ENCODE measurements around the gene CCDC9B.

The CCDC9B gene

DNA sequence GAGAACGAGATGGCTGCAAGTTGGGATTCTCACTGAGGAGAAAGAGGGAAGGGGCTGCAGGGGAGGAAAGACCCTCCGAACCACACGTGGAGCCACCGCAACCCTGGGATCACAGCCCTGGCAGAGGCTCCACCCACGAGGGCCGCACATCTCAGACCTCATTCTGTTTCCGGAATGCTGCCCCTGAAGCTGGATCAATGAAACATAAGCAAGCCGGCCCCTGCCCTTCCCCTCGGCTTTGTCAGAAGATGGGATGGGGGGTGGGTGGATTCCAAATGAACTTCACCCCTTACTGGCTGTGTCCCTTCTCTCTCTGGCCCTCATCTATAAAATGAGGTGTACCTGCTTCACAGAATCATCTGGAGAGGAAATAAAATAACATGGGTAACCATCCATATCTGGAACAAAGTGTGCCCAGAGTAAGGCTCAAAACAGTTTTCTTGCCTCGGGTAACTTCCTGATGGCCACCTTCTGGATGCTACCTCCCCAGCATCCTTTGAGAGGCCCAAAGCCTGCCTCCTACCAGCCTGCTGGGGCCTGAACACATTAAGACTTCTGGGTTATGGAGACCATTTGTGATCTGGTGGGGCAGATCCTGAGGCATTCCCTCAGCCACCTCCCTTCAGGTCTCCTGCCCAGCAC lies 4.6 kb upstream of the CCDC9B start:
- no peak for DNase-seq (ENCODE audit: low spot score)

DNA sequence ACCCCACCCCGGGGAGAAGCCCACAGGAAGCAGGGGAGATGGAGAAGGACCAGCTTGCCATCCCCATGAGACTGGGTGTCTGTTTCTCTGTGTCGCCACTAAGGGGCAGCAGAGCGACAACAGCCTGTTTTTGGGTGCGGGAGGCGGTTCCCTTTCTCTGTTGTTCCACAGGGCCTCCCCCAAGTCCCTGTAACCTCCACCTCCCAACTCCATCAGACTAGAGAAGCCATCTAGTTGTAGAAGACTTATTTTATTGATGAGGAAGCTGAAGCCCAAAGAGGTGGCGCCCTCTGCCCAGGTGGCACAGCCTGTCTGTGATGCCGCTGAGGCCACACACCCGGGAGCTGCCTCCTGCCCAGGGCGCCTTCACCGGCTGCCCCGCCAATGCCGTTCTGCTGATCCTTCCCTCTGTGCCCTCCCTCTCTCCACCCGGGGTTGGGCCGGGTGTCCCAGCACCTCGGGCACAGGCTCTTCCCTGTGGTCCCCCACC lies 3.9 kb upstream of the CCDC9B start:
- DNase-seq (ENCODE audit: low spot score): peak; percentile 73

DNA sequence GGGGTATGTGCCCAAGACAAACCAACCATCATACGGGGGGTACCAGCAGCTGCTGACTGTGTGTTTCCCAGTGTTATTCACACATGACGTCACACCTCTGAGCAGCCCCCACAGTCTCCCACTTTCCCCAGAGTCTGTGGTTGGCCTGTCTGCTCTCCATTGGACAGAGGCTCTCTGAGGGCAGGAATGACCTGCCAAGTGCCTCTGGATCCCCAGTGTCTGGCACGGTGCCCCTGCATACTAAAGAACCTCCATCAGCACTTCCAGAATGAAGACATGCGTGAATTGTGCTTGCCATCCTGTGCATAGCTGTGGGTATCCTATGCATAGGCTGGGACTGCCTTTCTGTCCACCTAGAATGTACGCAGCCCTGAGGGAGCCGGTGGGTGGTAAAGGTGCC lies 3.5 kb upstream of the CCDC9B start:
- no peak for DNase-seq (ENCODE audit: low spot score)

DNA sequence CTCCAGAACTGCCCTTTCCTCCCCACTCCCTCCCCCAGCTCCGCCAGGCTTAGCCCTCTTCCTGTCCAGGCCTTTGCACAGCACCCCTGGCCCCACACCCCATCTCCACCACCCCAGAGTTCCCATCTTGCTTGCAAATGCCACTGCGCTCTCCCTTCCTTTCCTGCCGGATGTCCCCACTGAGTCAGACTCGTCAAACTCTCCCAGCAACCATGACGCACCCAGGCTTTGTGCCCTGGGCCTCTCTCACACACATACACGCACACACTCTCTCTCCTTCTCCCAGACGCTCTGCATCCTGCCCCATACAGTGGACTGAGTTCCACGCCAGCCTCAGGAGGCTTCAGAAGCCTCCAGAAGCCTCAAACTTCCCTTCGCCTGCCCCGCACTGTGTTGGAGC lies 2.8 kb upstream of the CCDC9B start:
- DNase-seq (ENCODE audit: low spot score): no peak

DNA sequence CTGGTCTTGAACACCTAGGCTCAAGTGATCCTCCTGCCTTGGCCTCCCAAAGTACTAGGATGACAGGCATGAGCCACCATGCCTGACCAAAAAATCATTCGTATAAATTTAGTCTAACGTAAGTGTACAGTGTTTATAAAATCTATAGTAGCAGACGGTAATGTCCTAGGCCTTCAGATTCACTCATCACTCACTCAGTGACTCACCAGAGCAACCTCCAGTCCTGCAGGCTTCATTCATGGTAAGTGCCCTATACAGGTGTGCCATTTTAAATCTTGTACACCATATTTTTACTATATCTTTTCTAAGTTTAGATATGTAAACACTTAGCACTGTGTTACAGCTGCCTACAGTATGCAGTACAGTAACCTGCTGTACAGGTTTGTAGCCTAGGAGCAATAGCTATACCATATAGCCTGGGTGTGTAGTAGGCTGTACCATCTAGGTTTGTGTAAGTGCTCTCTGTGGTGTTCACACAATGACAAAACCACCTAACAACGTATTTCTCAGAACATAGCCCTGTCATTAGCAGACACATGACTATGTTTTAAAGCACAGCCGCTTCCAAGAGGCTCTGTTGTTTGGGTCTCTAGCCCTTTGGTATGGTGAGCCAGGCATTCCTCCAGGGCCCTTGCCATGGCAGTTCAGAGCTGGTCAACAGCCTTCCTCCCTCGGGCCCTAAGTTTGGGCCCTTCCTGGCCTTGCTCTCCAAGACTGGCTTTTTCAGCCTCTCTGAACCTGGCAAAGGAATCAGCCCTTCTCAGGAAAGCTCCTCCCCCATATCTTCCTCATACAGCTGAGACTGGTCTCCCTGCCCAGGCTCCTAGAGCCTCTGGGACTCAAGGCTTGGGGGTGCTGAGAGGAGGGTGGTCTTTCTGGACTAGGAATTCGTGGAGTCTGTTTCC lies 1.9 kb upstream of the CCDC9B start:
- DNase-seq (ENCODE audit: low spot score): no peak

DNA sequence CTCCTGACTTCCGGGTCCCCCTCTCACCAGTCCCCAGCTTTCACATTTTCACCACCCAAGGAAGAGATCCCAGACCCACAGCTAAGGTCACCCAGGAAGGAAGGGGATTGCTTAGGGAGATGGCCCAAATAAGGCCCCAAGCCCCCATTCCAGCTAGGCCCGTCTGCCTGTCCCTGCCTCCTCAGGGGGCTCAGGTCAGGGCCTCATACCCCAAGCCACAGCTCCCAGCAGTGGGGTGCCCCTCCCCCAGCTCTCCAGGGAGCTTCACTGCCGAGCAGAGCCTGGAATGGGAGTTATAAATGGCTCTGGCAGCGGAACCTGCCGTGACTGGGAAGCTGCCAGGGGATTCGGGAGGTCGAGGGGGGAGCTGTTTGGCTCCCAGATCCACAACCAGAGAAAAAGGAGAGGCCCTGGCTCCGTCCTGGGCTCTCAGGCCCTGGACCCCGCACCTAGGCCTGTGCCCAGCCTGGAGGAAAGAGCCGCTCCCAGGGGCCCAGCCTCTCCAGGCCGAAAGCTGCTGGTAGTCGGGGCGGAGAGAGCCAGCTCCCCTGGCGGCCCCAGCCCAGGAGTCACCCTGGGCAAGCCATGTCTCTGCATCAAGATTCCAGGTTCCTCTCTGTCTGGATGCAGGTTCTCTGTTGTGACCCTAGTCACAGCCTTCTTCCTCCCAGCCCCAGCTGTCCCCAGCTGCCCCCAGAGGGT lies 550 bp downstream of the CCDC9B start:
- DNase-seq (ENCODE audit: low spot score): no peak

DNA sequence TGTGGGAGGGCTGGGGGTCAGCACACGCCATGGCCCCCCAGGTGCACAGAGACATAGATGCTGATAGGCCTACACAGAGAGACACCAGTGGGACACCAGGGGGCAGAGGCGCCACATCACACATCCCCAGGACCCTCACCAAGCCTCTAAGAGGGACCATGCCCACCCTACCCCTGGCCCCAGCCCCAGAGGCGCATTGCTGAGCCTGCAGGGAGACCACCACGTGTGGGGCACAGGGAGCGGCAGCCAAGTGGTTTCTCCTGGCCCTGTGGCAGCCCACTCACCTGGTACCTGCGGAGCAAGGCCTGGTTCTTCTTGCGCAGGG lies 1.2 kb downstream of the CCDC9B start:
- DNase-seq (ENCODE audit: low spot score): no peak

DNA sequence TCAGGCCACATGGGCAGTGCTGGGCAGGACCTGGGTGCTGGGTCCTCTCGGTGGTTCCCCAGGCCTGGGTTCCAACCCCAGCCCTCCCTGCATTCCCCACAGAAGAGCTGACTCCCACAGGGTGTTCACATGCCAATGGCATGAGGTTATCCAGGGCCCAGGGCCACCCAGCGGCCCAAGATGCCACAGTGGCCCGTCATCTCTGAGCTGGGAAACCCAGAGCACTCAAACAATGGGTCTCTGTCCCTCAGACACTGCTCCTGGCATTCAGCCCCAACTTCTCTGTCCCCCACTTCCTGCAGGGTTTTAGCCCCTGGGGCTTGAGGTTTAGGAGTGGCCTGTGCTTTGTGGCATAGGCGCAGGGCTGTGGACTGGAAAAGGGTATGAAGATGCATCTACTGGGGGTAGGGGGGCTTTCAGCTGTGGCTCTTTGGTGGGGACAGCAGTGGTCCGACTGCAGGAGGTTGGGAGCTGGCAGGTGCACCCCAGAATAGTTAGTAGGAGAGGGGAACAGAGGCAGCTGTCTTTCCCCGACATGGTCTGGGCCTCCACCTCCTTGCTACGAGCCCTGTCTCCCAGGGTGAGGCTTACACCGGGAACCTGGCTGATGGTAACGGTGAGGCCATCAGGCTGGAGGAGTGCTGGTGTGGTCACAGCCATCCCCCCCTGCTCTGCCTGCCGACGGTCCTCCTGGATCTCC lies 1.7 kb downstream of the CCDC9B start:
- no peak for DNase-seq (ENCODE audit: low spot score)

DNA sequence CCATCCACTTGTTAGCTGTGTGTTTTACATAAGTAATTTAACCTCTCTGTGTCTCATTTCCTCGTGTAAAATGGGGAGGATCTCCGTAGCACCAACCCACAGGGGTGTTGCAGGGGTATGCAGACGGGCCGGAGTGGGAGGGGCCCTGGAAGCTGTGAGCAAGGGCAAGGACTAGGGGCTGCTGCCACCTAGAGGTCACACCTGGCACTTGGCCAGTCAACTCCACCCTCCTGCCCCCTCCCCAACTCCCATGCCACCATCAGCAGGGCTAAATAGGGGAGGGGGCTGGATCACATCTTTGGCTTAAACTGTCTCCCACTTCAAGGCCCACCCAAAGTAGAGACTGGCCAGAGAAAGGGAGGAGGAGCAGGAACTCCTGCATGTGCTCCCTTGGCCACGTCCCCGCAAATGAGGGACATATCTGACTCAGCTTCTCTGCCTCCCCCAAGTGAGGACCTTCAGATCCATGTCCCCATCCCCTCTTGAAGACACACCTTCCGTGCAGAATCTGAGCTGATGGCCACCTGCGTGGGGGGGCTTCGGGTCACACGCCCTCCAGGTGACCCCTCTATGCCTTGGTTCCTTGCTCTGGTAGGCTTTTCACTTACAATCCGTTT lies 2.6 kb downstream of the CCDC9B start:
- DNase-seq (ENCODE audit: low spot score): peak; percentile 67

DNA sequence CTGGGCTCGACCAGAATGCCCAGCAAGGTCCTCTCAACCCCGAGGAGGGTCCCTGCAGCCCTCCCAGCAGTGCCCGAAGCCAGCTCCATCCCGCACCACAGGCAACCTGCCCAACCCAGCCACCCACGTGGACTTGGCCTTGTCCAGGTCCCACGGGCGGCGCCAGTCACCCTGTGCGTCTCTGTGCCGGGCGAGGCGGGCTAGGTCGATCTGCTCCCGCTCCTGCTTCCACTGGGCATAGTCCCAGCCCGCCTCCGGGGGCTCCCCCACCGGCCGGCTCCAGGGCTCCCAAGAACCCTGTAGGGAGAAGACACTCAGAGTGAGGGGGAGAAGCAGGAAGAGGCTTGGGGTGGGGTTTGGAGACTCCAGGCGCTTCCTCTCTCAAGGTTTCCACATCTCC lies 3.1 kb downstream of the CCDC9B start:
- no peak for DNase-seq (ENCODE audit: low spot score)

DNA sequence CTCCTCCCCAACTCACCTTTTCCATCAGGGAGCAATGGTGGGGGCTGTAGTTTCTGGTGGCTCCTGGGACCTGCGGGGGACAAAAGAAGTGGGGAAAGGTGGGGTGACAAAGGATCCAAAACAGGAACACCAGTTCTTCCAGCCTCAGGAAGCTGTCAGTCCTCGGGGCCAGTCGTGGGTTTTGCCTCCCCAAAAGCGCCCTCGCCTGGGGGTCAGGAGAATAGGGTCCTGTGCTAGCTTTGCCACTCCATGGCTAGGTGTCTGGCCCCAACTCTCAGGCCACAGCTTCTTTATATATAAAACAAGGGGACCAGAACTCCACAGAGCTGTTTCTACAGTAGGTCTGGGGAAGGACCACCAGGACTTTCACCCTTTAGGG lies 4.0 kb downstream of the CCDC9B start:
- peak; percentile 12 for DNase-seq (ENCODE audit: low spot score)

DNA sequence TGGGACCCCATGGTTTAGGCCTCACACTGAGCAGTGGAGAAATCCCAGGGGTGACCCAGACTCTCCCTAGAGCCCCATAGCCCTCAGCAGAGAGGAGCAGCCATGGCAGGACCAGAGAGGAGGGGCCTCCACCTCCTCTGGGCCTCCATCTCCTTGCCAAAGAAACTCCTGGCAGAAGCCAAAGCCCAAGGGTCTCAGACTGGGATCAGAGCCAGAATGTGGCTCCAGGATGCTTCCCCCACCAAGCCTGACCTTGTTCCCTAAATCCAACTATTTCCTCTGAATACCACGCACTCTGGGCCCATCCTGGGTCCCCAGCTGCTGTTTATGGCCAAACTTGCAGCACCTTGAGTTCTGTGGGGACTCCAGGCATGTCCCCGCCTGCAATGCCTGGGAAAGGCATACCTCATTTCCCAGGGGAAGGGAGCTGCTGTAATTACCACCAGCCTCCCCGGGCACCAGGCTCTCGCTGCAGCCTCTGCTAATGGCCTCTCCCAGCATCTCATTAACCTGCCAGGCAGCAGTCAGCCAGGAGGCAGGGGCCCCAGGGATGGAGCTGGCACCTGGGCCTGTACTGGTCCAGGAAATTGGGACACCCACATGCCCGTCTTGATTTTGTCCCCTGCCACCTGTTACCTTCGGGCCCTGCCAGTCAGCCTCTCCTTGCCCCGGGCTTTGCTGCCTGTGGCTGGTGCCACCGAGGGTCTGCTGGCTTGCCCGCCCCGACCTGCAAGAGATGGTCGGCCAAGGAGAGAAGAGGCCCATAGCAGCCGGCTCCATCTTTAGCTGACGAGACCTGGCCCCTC lies 4.6 kb downstream of the CCDC9B start:
- no peak for DNase-seq (ENCODE audit: low spot score)

DNA sequence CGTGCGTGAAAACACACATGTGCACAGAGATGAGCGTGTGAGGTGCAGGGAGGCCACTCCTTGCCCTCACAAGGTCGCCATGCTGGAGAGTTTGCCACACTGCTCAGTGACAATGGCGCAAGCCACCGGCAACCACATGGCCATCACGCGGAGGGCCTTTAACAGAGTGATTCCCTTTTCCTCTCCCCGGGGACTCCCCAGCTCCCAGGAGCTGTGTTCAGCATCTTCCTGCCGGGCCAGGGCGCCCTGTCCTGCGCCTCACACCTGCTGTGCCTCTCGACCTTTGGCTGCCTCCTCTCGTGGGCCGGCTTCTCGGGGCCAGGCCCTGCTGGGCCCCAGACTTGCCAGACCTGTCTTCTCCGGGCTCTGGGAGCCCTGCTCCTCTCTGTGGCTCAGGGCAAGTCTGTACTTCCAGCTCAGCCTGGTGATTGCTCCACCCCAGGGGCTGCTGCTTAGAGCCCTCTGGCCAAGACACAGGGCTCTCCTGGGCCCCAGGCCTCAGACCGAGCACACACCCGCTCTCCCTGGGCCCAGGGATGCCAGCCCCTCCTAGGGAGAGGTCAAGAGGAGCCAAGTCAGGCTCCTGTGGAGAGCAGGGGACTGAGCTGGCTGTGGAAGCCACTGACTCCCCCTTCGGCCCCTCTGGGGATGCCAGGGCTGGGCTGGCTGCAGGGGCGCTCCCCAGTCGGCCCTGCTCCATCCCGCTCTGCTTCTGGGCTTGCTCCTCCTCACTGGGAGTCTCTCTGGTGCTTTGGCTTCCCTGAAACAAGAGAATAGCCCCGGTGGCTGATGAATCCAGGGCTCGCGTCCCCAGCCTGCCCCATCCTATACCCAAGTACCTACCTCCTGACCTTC lies 5.6 kb downstream of the CCDC9B start:
- DNase-seq (ENCODE audit: low spot score): no peak

DNA sequence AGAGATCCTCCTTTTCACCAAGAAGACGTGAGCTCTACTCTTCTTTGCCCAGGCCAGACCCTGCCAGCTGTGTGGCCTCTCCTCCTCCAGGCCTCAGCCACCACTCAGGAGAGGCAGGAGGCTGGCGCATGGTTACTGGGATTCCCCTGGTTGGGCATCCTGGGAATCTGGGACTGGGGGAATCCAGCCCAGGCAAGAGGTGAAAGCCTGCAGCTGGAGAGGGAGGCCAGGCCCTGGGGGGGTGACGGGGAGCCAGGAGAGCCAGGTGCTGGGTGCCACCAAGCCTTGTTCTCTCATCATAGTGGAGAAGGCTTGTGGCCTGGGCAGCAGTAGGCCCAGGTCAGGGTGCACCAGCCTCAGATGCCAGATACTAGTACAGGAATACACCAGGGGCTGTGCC lies 6.2 kb downstream of the CCDC9B start:
- no peak for DNase-seq (ENCODE audit: low spot score)

DNA sequence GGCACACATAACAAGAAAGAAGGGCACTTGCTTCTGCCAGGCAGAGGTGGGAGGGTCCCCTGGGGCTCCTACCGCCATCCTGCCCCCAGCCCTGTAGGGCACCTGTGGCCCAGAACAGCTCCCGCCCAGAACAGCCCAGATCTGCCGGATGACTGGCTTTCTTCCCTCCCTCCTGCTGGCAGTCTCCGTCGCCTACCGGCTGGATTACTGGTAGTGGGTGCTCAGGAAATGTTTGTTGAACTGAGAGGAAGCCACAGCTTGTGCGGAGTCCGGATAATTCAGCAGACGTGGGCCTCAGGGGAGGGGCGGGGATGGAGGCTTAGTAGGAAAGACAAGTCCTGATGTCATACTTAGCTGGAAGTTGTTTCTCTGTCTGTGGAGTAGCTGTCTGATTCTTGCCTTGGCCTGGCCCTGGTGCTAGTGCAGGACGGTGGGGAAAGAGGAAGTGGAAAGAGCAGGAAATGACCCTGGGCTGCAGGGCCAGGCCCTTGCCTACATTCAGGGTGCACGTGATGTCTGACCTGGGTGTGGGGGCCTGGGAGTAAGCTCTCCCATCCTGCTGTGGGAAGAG lies 6.7 kb downstream of the CCDC9B start:
- peak; percentile 6 for DNase-seq (ENCODE audit: low spot score)

DNA sequence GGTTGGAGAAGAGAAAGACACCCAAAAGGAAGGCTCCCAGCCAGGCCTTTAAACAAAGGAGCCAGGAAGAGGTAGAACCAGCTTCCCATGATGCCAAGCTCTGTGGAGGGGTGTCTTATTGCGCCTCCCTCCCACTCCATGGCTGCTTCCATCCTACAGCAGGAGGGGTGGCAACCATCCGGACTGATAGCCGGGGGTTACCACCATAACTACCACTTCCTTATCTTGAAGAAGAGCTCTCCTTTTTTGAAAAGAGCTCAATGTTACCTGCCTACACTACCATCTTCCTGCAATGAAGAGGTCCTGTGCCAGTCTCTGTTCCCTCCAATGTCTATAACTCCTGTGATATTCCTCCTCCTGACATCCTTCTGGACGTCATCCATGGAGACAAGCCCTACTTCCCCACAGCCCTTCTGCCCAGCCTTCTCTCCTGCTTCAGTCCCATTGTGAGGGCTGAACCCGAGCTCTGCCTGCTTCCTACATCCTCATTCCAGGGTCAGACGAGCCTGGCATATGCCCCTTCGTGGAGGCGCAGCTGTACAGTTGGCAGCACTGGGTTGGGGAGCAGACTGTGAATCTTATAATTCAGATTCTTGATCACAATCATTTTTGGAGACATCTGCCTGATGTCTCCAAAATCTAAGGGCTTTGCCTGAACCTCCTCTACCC lies 8.5 kb downstream of the CCDC9B start:
- DNase-seq (ENCODE audit: low spot score): no peak

DNA sequence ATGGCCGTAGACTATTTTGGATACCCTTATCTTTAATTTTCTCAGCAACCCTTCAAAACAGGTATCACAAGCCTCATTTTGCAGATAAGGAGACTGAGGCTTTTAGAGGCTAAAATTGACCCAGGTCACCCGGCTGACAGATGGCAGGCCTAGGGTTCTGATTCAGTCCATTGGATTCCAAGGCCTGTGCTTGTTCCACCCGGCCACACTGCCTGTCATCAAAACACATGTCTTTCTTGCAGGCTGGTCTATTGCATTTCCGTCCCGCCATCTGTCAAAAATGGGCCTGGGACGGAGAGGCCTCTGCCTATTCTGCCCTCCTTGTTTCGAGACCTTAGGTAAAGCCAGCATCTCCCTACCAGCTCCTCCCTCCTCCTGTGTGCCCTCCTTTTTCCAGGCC lies 9.1 kb downstream of the CCDC9B start:
- DNase-seq (ENCODE audit: low spot score): no peak

DNA sequence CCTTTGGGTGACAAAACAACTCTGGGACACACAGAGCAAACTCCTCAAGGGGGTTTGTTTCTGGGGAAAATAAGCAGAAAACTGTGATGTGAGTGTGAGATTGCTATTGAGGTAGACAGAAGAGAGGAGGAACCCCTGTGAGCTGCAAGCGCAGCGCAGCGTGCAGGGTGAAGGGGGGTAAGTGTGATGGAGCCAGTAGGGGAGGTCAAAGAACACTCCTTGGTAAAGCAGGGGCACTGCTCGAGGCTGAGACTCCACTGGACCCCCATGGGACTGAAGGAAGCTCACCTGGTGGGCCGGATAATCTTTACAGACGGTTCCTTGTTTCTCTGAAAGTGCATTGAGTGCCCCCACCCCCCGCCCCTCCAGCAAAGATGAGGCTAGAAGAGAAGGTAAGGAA lies 9.7 kb downstream of the CCDC9B start:
- DNase-seq (ENCODE audit: low spot score): no peak

DNA sequence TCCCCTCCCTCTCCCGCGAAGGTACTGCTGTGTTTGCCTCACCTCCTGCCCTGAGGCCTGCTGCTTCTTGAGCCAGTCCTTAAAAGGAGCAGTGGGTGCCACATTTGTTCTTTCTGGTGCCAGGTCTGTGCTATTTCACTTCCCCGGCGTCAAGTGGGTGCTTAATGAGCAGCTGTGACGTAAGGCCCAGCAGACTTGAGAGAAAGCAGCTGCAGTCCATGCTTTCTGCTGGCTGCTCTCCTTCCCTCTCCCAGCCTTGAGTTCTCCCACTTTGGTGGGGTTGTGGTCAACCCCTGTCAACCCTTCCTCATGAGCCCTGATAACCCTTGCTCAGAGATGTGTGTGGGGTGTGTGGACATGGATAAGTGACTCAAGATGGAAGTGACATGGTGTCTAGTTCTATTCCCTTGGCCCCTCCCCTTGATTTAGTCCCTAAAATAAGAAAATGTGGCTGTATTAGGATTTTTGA lies 10.3 kb downstream of the CCDC9B start:
- no peak for DNase-seq (ENCODE audit: low spot score)
